Tibial artery (tissue), 4 donors: ENCODE data around the gene LIPM.

ENCODE experiments used
- DNase-seq, 2 donors: peaks; one replicate each; pipeline ENCODE4 v3.0.0-alpha.2; 2019
- H3K27ac ChIP-seq, 2 donors: fragments of 200-600 bp; sonication (generic) in 1 of 2; 1 replicate in 1 of 2; 2 replicates in 1 of 2; pipeline ENCODE4 v1.5.1; 2018 to 2019; ENCODE audit warnings: mild to moderate bottlenecking in 1 of 2
- H3K27me3 ChIP-seq, 2 donors: fragments of 200-600 bp; sonication (generic) in 1 of 2; one replicate each; pipeline versions ENCODE4 v1.5.1 to v1.6.0; 2016 to 2019
- H3K36me3 ChIP-seq, 3 donors: fragments of 200-600 bp; sonication (generic) in 2 of 3; one replicate each; pipeline ENCODE4 v1.5.1; 2016 to 2019; ENCODE audit warnings: mild to moderate bottlenecking in 2 of 3
- H3K4me1 ChIP-seq, 4 donors: fragments of 200-600 bp; sonication (generic) in 2 of 4; 1 replicate in 3 of 4; 2 replicates in 1 of 4; pipeline ENCODE4 v1.5.1; 2016 to 2019
- H3K4me3 ChIP-seq, 2 donors: fragments of 200-600 bp; sonication (generic) in 1 of 2; 1 replicate in 1 of 2; 2 replicates in 1 of 2; pipeline ENCODE4 v1.5.1; 2018 to 2019; ENCODE audit warnings: mild to moderate bottlenecking in 2 of 2
- H3K9me3 ChIP-seq, 3 donors: fragments of 200-600 bp; sonication (generic) in 1 of 3; one replicate each; pipeline ENCODE4 v1.5.1; 2016 to 2019
- intact Hi-C: fragments of 100-400 bp; cut with DNase I; formaldehyde crosslinking; loops from one replicate; pipeline ENCODE4 v1.15.0; 2023; ENCODE audit warnings: low total_unique reads
- TF ChIP-seq, protein P1 (sequence below), 2 experiments: fragments of 200-600 bp in 1 of 2; fragments of 450-650 bp in 1 of 2; IDR thresholded peaks; one replicate each; pipeline ENCODE4 v1.5.1; 2017 to 2019; ENCODE audit warnings: antibody characterized with exemption in 2 of 2, mild to moderate bottlenecking in 1 of 2, moderate library complexity in 1 of 2

The LIPM gene, protein sequence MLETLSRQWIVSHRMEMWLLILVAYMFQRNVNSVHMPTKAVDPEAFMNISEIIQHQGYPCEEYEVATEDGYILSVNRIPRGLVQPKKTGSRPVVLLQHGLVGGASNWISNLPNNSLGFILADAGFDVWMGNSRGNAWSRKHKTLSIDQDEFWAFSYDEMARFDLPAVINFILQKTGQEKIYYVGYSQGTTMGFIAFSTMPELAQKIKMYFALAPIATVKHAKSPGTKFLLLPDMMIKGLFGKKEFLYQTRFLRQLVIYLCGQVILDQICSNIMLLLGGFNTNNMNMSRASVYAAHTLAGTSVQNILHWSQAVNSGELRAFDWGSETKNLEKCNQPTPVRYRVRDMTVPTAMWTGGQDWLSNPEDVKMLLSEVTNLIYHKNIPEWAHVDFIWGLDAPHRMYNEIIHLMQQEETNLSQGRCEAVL

DNA sequence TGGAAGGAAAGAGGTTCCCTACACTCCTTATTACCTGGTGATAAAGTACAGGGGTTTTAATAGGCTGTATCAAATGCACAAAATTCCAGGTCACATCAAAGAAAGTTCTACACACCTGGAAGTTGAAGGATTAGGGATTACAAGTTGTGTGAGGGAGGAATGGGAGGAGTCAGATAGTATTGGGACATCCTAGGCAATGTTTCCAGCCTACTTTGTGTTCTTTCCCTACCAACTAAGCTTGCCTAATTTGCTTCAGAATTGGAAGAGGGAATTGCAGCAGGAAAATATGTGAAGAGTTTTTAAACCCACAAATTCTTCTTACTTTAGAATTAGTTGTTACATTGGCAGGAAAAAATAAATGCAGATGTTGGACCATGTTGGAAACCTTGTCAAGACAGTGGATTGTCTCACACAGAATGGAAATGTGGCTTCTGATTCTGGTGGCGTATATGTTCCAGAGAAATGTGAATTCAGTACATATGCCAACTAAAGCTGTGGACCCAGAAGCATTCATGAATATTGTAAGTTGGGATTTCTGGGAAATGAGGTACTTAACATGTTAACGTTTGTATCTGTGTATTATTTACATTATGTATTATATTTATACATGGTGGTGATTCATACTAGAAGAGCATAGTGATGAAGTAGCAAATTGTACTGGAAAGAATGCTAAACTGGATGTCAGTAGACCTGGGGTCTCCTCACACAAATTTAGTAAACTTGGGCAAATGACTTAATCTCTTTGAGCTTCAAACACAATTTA, at the start of gene LIPM:
TSS of gene LIPM (plus strand) at position 208 of the 763 bp plus-strand sequence. CDS start at position 375, 167 bp downstream.
- intact Hi-C loops, result no loop called here
- H3K36me3 ChIP-seq, result no peaks in the 10 kb centered on the region
- H3K9me3 ChIP-seq, result no peaks in the 10 kb centered on the region
- no peak within 1 kb of the TSS for H3K27ac ChIP-seq
- no peaks in the 10 kb centered on the region for H3K4me1 ChIP-seq
- no peaks in the 10 kb centered on the region for H3K27me3 ChIP-seq
- TF ChIP-seq, protein P1, sequence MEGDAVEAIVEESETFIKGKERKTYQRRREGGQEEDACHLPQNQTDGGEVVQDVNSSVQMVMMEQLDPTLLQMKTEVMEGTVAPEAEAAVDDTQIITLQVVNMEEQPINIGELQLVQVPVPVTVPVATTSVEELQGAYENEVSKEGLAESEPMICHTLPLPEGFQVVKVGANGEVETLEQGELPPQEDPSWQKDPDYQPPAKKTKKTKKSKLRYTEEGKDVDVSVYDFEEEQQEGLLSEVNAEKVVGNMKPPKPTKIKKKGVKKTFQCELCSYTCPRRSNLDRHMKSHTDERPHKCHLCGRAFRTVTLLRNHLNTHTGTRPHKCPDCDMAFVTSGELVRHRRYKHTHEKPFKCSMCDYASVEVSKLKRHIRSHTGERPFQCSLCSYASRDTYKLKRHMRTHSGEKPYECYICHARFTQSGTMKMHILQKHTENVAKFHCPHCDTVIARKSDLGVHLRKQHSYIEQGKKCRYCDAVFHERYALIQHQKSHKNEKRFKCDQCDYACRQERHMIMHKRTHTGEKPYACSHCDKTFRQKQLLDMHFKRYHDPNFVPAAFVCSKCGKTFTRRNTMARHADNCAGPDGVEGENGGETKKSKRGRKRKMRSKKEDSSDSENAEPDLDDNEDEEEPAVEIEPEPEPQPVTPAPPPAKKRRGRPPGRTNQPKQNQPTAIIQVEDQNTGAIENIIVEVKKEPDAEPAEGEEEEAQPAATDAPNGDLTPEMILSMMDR (IDR thresholded peaks at IDR 0.05), result no peak
- DNase-seq, result no peak
- no peak within 1 kb of the TSS for H3K4me3 ChIP-seq

DNA sequence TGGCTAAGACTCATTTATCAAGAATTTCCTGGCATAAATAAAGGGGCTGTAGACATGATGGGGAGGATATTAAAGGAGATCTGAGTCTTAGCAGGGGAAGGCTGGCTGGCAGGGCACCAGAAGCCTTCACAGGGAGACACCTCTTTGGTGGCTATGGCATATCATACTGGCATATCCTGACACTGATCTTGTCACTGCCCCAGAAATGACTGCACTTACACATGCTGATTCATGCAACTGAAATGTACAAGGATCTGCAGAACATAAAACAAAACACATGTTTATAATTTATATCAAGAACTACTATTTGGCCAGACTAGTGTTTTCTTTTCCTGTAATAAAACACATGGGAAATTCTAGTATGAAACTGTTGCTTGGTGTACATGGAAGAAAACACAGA, 48.2 kb upstream of the LIPM start:
- Histone ChIP-seq H3K9me3 (no peaks in the 10 kb centered on the region), H3K36me3 (no peaks in the 10 kb centered on the region), H3K4me1 (no peaks in the 10 kb centered on the region), H3K4me3 (no peak overlapping the region), H3K27me3 (no peaks in the 10 kb centered on the region), H3K27ac (no peak overlapping the region)
- TF ChIP-seq, protein P1 (IDR thresholded peaks at IDR 0.05), result no peak
- DNase-seq, result no peak
- intact Hi-C loops, result no loop called here

DNA sequence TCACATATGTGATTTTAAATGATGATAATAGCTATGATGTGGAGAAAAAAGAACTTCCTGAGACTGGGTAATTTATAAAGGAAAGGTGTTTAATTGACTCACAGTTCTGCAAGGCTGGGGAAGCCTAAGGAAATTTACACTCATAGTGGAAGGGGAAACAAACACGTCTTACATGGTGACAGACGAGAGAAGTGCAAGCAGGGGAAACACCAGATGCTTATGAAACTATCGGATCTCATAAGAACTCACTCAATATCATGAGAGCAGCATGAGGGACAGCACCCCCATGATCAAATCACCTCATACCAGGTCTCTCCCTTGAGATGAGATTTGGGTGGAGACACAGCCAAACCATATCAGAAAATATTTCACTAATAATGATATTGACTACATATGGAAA, 46.8 kb upstream of the LIPM start:
- Histone ChIP-seq H3K36me3 (no peaks in the 10 kb centered on the region), H3K9me3 (no peaks in the 10 kb centered on the region), H3K4me3 (no peak overlapping the region), H3K27me3 (no peaks in the 10 kb centered on the region), H3K27ac (no peak overlapping the region), H3K4me1 (no peaks in the 10 kb centered on the region)
- TF ChIP-seq, protein P1 (IDR thresholded peaks at IDR 0.05), result no peak
- intact Hi-C loops, result no loop called here
- no peak for DNase-seq

DNA sequence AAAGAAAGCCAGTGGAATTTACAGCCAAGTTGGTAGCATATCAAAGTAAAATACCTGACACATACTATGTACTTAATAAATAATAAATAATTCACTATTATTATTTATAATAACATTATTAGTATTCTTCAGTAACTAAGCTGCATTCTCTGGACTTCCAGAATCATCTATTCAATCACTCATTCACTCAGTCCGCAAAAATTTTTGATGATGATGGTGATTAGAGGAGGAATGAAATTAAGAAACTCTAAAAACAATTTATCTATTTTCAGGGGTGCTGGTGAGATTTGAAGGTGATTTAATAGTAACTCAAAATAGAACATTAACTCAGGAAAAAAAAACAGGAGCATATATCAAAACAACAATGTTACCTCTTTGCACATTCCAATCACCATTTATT, 45.9 kb upstream of the LIPM start:
- H3K9me3 ChIP-seq, result no peaks in the 10 kb centered on the region

DNA sequence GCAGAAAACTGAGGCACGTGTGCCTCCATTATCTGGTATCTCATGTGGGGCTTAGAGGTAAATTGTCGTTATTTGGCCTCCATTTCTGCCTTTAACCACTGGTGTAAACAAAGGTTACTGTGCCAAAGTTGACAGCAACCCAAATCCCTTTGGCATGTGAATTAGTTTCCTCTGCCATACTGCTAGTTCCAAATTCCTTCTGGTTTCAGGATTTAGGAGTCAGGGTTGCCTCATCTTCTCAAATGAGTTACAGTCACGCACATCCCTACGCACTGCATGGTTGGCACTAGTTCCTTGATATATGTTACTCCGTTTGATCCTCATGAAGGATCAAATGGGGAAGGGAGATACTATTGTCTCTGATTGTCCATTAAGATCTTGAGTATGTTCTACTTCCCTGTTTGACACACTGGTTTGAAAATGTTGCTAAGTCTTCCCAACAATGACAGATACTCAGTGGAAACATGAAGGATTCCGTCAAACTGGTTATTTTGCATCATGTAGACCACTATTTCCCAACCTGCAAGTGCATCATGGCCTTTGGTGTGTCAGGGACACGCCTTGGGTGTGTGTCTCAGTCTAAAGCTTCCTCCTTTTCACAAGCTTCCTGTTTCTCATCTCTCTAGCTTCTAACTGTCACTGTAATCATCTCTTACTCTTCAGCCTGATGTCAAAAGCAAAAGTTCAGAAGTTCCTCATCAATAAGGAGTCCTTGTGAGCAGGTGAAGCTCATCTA, 43.0 kb upstream of the LIPM start, which contains the start of gene LIPN:
TSS of gene LIPN (plus strand) at position 655 of the 736 bp plus-strand sequence. CDS start 1,386 bp downstream, outside the sequence.
- no peaks in the 10 kb centered on the region for H3K36me3 ChIP-seq
- intact Hi-C loops, result no loop called here
- DNase-seq, result peak in 1 of 2 donors; percentile 29
- no peaks in the 10 kb centered on the region for H3K4me1 ChIP-seq
- H3K4me3 ChIP-seq, result no peak within 1 kb of the TSS
- H3K27ac ChIP-seq, result no peak within 1 kb of the TSS
- H3K27me3 ChIP-seq, result no peaks in the 10 kb centered on the region
- H3K9me3 ChIP-seq, result no peaks in the 10 kb centered on the region
- TF ChIP-seq, protein P1 (IDR thresholded peaks at IDR 0.05), result no peak

More for the DNA sequence above, 45.9 kb upstream of the LIPM start:
- H3K4me3 ChIP-seq, result no peak overlapping the region
- intact Hi-C loops, result no loop called here
- no peak for DNase-seq
- H3K27ac ChIP-seq, result no peak overlapping the region
- H3K36me3 ChIP-seq, result no peaks in the 10 kb centered on the region
- TF ChIP-seq, protein P1 (IDR thresholded peaks at IDR 0.05), result no peak
- H3K4me1 ChIP-seq, result no peaks in the 10 kb centered on the region
- no peaks in the 10 kb centered on the region for H3K27me3 ChIP-seq
